Measurements from ENCODE around the gene TIMP2. TPM values are rescaled to one million over a fixed set of nuclear protein-coding genes. Genes with fewer than 3 reads are reported as not detected.

The TIMP2 gene
- total RNA-seq, 1 experiment from 2014 or later = 62.4 TPM

- no TSS peak for BruUV-seq (replicated peaks)
- no peak overlapping the region for H3K27ac ChIP-seq (ENCODE audit: low read length)
- no peaks in the 10 kb centered on the region for H3K4me1 ChIP-seq (ENCODE audit: control insufficient read depth, insufficient read depth, low read length)
- H3K36me3 ChIP-seq (ENCODE audit: control insufficient read depth, insufficient read depth, low read length) = peaks cover 19% of the 10 kb centered on the region
- in situ Hi-C loops (cut with HindIII; ENCODE audit: low pct_unique_long_range_greater_than_20kb, low sequenced_read_pairs) = no loop called here
- TF ChIP-seq POLR2AphosphoS5 (IDR thresholded peaks at IDR 0.05; ENCODE audit: low read depth, low read length) (no peak), REST (IDR thresholded peaks at IDR 0.05; ENCODE audit: insufficient read depth in 1 of 2, low read depth in 2 of 2, low read length in 1 of 2) (no peak)
- ChIA-PET CTCF (no interaction called here), POLR2A (no interaction called here)
- no peak overlapping the region for H3K4me3 ChIP-seq (ENCODE audit: low read depth in 2 of 2, low read length in 2 of 2)
- DNase-seq (ENCODE audit: low read depth, low spot score) = no peak
- H3K9me3 ChIP-seq (ENCODE audit: control insufficient read depth, insufficient read depth, low read depth, low read length) = no peaks in the 10 kb centered on the region
- no peaks in the 10 kb centered on the region for H3K27me3 ChIP-seq (ENCODE audit: control insufficient read depth, insufficient read depth, low read length)
- intact Hi-C loops (cut with micrococcal nuclease; ENCODE audit: unreplicated experiment) = no loop called here
- ATAC-seq = no peak
These were observed 103.2 kb downstream of the TIMP2 start for GRCh38 chr17:78821961-78822360.

- Histone ChIP-seq H3K4me1 (ENCODE audit: control insufficient read depth, insufficient read depth, low read length) (no peaks in the 10 kb centered on the region), H3K36me3 (ENCODE audit: control insufficient read depth, insufficient read depth, low read length) (peaks cover 21% of the 10 kb centered on the region), H3K9me3 (ENCODE audit: control insufficient read depth, insufficient read depth, low read depth, low read length) (no peaks in the 10 kb centered on the region), H3K27me3 (ENCODE audit: control insufficient read depth, insufficient read depth, low read length) (no peaks in the 10 kb centered on the region), H3K27ac (ENCODE audit: low read length) (no peak overlapping the region), H3K4me3 (ENCODE audit: low read depth in 2 of 2, low read length in 2 of 2) (no peak overlapping the region)
- ChIA-PET POLR2A (interaction anchor here (0.7 kb wide), 1 partner anchor 35 kb away, joined by 12 read pairs; no protein-coding TSS in a partner anchor), CTCF (interaction anchor here (0.6 kb wide), 1 partner anchor 225 kb away, joined by 4 read pairs; no protein-coding TSS in a partner anchor)
- ATAC-seq (no peak), DNase-seq (ENCODE audit: low read depth, low spot score) (no peak)
- BruUV-seq (replicated peaks) = no TSS peak
- in situ Hi-C loops (cut with HindIII; ENCODE audit: low pct_unique_long_range_greater_than_20kb, low sequenced_read_pairs) (no loop called here), intact Hi-C loops (cut with micrococcal nuclease; ENCODE audit: unreplicated experiment) (no loop called here)
- no peak for TF ChIP-seq SIN3A (IDR thresholded peaks at IDR 0.05; ENCODE audit: borderline replicate concordance, insufficient read depth, low read depth, low read length)
- TF ChIP-seq TCF7L2 (IDR thresholded peaks at IDR 0.05; ENCODE audit: low read depth, low read length) = no peak
- no peak for TF ChIP-seq REST (IDR thresholded peaks at IDR 0.05; ENCODE audit: insufficient read depth in 1 of 2, low read depth in 2 of 2, low read length in 1 of 2)
- TF ChIP-seq CTCF (IDR thresholded peaks at IDR 0.05) = no peak
- TF ChIP-seq POLR2AphosphoS5 (IDR thresholded peaks at IDR 0.05; ENCODE audit: low read depth, low read length) = no peak
These were observed 104.3 kb downstream of the TIMP2 start for GRCh38 chr17:78820841-78821240.
